DND-41 (cell line): ENCODE measurements around the gene NR6A1.

ENCODE experiments used
- ATAC-seq: fragments of 200-7000 bp; cut with Tn5 transposase; 3 replicates; pipeline ENCODE4 v1.9.1; 2021; ENCODE audit warnings: low read depth; ENCODE audit not compliant: insufficient read depth
- DNase-seq: peaks from one replicate; pipeline ENCODE4 v3.0.0-alpha.2; 2020
- H2AFZ ChIP-seq: 2 replicates; pipeline ENCODE4 v1.6.0; 2012; ENCODE audit warnings: low read depth, low read length
- H3K27ac ChIP-seq: 2 replicates; pipeline ENCODE4 v1.5.1; 2012; ENCODE audit warnings: low read length, inconsistent platforms
- H3K27me3 ChIP-seq: fragments of 200-600 bp; sonication (generic); 2 replicates; pipeline ENCODE4 v1.6.0; 2012; ENCODE audit warnings: low read length, mild to moderate bottlenecking, inconsistent platforms; ENCODE audit not compliant: insufficient read depth, poor library complexity
- H3K36me3 ChIP-seq: 2 replicates; pipeline ENCODE4 v1.5.1; 2012; ENCODE audit warnings: low read length, inconsistent platforms; ENCODE audit not compliant: insufficient read depth
- H3K4me1 ChIP-seq: 2 replicates; pipeline ENCODE4 v1.5.1; 2012; ENCODE audit warnings: mild to moderate bottlenecking, low read length; ENCODE audit not compliant: insufficient read depth
- H3K4me2 ChIP-seq: 2 replicates; pipeline ENCODE4 v1.6.0; 2012; ENCODE audit warnings: mild to moderate bottlenecking, moderate library complexity, low read length, inconsistent platforms; ENCODE audit not compliant: insufficient read depth
- H3K4me3 ChIP-seq, 2 experiments: fragments of 200-600 bp in 1 of 2; shearing (Covaris generic) in 1 of 2; 2 replicates each; pipeline ENCODE4 v1.5.1; 2012 to 2016; ENCODE audit warnings: inconsistent platforms in 2 of 2, low read length in 2 of 2, mild to moderate bottlenecking in 2 of 2, low read depth in 1 of 2, moderate library complexity in 1 of 2
- H3K79me2 ChIP-seq: 2 replicates; pipeline ENCODE4 v1.6.0; 2012; ENCODE audit warnings: low read length, inconsistent platforms; ENCODE audit not compliant: insufficient read depth
- H3K9ac ChIP-seq: 2 replicates; pipeline ENCODE4 v1.6.0; 2012; ENCODE audit warnings: low read depth, mild to moderate bottlenecking, inconsistent platforms, low read length, moderate library complexity
- H3K9me3 ChIP-seq: 2 replicates; pipeline ENCODE4 v1.5.1; 2012; ENCODE audit warnings: low read length, moderate library complexity, mild to moderate bottlenecking, inconsistent platforms; ENCODE audit not compliant: insufficient read depth, severe bottlenecking
- H4K20me1 ChIP-seq: 2 replicates; pipeline ENCODE4 v1.6.0; 2012; ENCODE audit warnings: low read length; ENCODE audit not compliant: insufficient read depth
- EZH2 ChIP-seq: IDR thresholded peaks from 3 replicates; pipeline ENCODE4 v1.6.1; 2012; ENCODE audit warnings: borderline replicate concordance, low read depth, mild to moderate bottlenecking, moderate library complexity, low read length, inconsistent platforms; ENCODE audit not compliant: severe bottlenecking
- TF ChIP-seq, protein P1 (sequence below): IDR thresholded peaks from 2 replicates; pipeline ENCODE4 v1.5.1; 2012; ENCODE audit warnings: borderline replicate concordance, low read length, moderate library complexity, mild to moderate bottlenecking; ENCODE audit not compliant: poor library complexity, severe bottlenecking; ENCODE audit errors: extremely low read depth

NR6A1 gene

DNA sequence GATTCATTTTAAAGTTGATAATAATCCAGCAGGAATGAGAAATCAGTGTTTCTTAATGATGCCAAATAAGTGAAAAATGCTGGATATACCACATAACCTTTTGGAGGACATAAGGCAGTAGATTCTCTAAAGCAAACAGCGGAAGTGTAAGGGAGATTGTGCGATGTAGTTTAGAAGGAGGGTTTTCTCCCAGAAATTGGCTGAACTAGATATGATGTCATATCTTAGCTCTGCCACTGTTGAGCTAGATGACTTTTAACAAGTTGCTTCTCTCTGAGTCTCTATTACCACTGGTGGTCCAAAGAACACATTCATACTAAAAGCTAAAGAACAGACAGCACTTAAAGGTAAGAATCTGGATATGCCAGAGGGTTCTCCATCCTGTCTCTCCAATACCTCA, 107.0 kb downstream of the NR6A1 start:
- ATAC-seq (no peak), DNase-seq (no peak)
- H3K36me3 ChIP-seq: peaks cover 15% of the 10 kb centered on the region
- no peak for TF ChIP-seq EZH2
- TF ChIP-seq, protein P1, sequence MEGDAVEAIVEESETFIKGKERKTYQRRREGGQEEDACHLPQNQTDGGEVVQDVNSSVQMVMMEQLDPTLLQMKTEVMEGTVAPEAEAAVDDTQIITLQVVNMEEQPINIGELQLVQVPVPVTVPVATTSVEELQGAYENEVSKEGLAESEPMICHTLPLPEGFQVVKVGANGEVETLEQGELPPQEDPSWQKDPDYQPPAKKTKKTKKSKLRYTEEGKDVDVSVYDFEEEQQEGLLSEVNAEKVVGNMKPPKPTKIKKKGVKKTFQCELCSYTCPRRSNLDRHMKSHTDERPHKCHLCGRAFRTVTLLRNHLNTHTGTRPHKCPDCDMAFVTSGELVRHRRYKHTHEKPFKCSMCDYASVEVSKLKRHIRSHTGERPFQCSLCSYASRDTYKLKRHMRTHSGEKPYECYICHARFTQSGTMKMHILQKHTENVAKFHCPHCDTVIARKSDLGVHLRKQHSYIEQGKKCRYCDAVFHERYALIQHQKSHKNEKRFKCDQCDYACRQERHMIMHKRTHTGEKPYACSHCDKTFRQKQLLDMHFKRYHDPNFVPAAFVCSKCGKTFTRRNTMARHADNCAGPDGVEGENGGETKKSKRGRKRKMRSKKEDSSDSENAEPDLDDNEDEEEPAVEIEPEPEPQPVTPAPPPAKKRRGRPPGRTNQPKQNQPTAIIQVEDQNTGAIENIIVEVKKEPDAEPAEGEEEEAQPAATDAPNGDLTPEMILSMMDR: no peak
- no peak overlapping the region for H2AFZ ChIP-seq
- H3K9me3 ChIP-seq: no peaks in the 10 kb centered on the region
- no peak overlapping the region; the same call in 1 of the 2 replicates for H3K4me2 ChIP-seq
- no peak overlapping the region for H3K4me3 ChIP-seq
- H4K20me1 ChIP-seq: peaks cover 17% of the 10 kb centered on the region; the same call in 1 of the 2 replicates
- peaks cover 22% of the 10 kb centered on the region for H3K4me1 ChIP-seq
- no peaks in the 10 kb centered on the region for H3K27me3 ChIP-seq
- H3K27ac ChIP-seq: no peak overlapping the region
- peaks cover 99% of the 10 kb centered on the region for H3K79me2 ChIP-seq
- no peak overlapping the region for H3K9ac ChIP-seq

DNA sequence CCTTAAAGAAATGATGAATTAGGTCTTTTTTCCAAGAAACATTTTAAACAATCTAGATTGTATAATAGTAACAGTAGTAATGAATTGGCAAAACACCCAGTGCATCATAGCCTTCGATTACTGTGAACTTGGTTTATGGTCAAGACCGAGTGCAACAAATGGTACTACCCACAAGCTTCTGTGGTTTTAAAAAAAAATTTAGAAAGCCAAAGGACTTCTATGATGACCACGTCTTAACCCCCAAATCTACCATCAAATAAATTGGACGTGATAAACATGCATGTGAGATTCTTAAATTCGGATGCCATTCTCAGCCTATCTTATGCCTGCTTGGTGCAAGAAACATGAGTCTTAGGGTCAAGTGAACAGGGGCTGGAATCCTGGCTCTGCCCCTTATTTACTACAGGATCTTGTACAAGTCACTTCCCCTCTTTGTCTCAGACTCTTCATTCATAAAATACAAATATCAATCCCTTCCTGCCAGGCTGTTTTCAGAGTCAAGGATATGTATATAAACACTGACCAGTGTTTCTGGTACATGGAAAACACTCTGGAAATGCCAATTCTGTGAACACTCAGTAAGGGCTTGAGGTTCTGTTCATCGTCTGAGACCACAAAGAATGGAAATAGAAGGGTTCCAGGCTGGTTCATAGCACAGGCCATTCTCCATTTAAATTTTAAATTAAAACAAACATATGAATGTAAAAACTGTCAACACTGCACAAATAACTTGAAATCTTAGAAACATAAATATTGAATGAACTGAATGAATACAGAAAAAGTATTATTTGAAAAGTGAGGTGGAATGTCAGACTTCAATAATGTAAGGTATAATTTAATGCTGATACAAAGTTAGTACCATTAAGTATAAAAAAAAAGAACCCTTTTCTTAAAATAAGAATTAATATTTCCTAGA, 107.8 kb downstream of the NR6A1 start:
- no peak overlapping the region for H2AFZ ChIP-seq
- no peaks in the 10 kb centered on the region for H3K27me3 ChIP-seq
- peaks cover 22% of the 10 kb centered on the region for H3K4me1 ChIP-seq
- DNase-seq (no peak), ATAC-seq (no peak)
- TF ChIP-seq, protein P1: no peak
- TF ChIP-seq EZH2: no peak
- peaks cover 96% of the 10 kb centered on the region for H3K79me2 ChIP-seq
- H3K9ac ChIP-seq: no peak overlapping the region
- H3K4me2 ChIP-seq: peak overlapping the region; percentile 3; the same call in 1 of the 2 replicates
- H3K4me3 ChIP-seq: no peak overlapping the region
- no peak overlapping the region for H3K27ac ChIP-seq
- H4K20me1 ChIP-seq: peaks cover 17% of the 10 kb centered on the region; the same call in 1 of the 2 replicates
- H3K36me3 ChIP-seq: peaks cover 15% of the 10 kb centered on the region
- H3K9me3 ChIP-seq: no peaks in the 10 kb centered on the region

DNA sequence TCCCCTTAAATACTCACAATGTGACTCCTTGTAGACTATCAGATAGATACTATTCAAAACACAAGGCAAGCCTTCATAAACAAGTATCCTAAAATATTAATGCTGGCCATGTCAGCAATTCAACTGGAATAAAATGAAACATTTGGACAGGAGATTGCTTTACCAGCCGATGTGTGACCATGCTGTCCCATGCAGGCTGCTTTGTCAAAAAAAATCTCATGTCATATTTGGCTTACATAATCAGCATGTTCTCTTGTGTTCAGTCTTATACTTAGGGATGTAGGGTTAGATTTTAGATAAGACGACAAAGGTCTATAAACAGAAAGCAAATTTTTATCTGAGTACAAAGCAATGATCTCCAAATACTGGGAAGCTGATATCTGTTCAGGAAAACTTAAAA, 108.5 kb downstream of the NR6A1 start:
- TF ChIP-seq, protein P1: no peak
- no peak for TF ChIP-seq EZH2
- DNase-seq (no peak), ATAC-seq (no peak)
- Histone ChIP-seq H3K27ac (no peak overlapping the region), H2AFZ (no peak overlapping the region), H3K9me3 (no peaks in the 10 kb centered on the region), H3K4me3 (no peak overlapping the region), H4K20me1 (peaks cover 14% of the 10 kb centered on the region; the same call in 1 of the 2 replicates), H3K27me3 (no peaks in the 10 kb centered on the region), H3K9ac (no peak overlapping the region), H3K4me2 (peak overlapping the region; percentile 70; the same call in 1 of the 2 replicates), H3K4me1 (peaks cover 28% of the 10 kb centered on the region), H3K36me3 (peaks cover 15% of the 10 kb centered on the region), H3K79me2 (peaks cover 90% of the 10 kb centered on the region)
